Prostate gland (tissue), 2 donors: Measurements from ENCODE around the gene KIAA0232. TPM values are rescaled to one million over a fixed set of nuclear protein-coding genes. Genes with fewer than 3 reads are reported as not detected.

Experiments used
- DNase-seq: peaks from one replicate; pipeline ENCODE4 v3.0.0-alpha.2; 2019; ENCODE audit warnings: low spot score
- H3K27ac ChIP-seq, 2 donors: fragments of 200-600 bp; sonication (generic); 2 replicates each; pipeline ENCODE4 v1.5.1; 2017 to 2019
- H3K27me3 ChIP-seq: fragments of 200-600 bp; sonication (generic); replicated peaks from 2 replicates; pipeline ENCODE4 v1.5.1; 2019; ENCODE audit not compliant: insufficient read depth
- H3K36me3 ChIP-seq, 2 donors: fragments of 200-600 bp; sonication (generic); 1 replicate in 1 of 2; 2 replicates in 1 of 2; pipeline versions ENCODE4 v1.5.1 to v1.8.1; 2017 to 2019
- H3K4me1 ChIP-seq: fragments of 200-600 bp; sonication (generic); replicated peaks from 2 replicates; pipeline ENCODE4 v1.5.1; 2019
- H3K4me3 ChIP-seq, 2 donors: fragments of 200-600 bp; sonication (generic); 2 replicates each; pipeline ENCODE4 v1.5.1; 2017 to 2019
- H3K9me3 ChIP-seq: fragments of 200-600 bp; sonication (generic); 2 replicates; pipeline ENCODE4 v1.5.1; 2017
- POLR2A ChIP-seq: fragments of 450-650 bp; IDR thresholded peaks from one replicate; pipeline ENCODE4 v1.6.1; 2016; ENCODE audit warnings: antibody characterized with exemption, mild to moderate bottlenecking
- POLR2AphosphoS5 ChIP-seq: sonication (generic); formaldehyde crosslinking; IDR thresholded peaks from one replicate; pipeline ENCODE4 v1.6.1; 2017; ENCODE audit warnings: antibody characterized with exemption
- WGBS: methylation state at CpG from one replicate; pipeline ENCODE4 v1.1.5; 2018; 5-methylcytosine and 5-hydroxymethylcytosine counted together
- intact Hi-C: fragments of 100-400 bp; cut with DNase I; formaldehyde crosslinking; loops from one replicate; pipeline ENCODE4 v1.14.2; 2022
- total RNA-seq, 2 donors: library from RNA; depleted of rRNA; stranded (reverse); fragments of >200 nt; gene quantifications; one replicate each; pipeline ENCODE4 v1.1.0, GENCODE V29; 2016
- TF ChIP-seq, protein P1 (sequence below), 4 experiments: fragments of 200-600 bp in 2 of 4; fragments of 450-650 bp in 2 of 4; sonication (generic) in 2 of 4; IDR thresholded peaks; 1 replicate in 3 of 4; 2 replicates in 1 of 4; pipeline ENCODE4 v1.5.1; 2016 to 2019; ENCODE audit warnings: antibody characterized with exemption in 4 of 4, mild to moderate bottlenecking in 2 of 4, moderate library complexity in 2 of 4

Gene KIAA0232
- total RNA-seq, 2 donors from 2014 or later = 35.3 to 42.1 TPM

DNA sequence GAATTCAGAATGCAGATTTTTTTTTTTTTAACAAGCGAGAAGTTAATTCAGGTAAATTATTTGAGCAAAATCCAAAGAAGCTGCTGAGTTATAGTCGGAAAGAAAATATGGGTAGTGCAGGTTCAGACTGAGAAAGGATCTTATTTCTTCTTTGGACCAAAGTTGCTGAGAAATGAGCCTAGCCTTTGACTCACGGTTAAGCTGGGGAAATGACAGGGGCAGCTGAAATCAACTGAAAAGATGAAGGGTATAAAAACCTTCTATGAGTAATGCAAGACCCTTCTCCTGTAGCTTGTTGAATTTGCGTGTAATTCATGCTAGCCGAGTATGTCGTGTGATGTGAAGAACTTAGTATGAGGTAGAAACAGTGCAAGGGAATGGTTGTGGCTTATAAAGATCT is 63.0 kb downstream of the KIAA0232 start:
- H3K27ac ChIP-seq = no peak overlapping the region
- WGBS = 96% methylated on average over 6 of the region's 6 CpGs
- DNase-seq = no peak
- H3K27me3 ChIP-seq = no peaks in the 10 kb centered on the region
- intact Hi-C loops = no loop called here
- no peaks in the 10 kb centered on the region for H3K9me3 ChIP-seq
- TF ChIP-seq, protein P1, sequence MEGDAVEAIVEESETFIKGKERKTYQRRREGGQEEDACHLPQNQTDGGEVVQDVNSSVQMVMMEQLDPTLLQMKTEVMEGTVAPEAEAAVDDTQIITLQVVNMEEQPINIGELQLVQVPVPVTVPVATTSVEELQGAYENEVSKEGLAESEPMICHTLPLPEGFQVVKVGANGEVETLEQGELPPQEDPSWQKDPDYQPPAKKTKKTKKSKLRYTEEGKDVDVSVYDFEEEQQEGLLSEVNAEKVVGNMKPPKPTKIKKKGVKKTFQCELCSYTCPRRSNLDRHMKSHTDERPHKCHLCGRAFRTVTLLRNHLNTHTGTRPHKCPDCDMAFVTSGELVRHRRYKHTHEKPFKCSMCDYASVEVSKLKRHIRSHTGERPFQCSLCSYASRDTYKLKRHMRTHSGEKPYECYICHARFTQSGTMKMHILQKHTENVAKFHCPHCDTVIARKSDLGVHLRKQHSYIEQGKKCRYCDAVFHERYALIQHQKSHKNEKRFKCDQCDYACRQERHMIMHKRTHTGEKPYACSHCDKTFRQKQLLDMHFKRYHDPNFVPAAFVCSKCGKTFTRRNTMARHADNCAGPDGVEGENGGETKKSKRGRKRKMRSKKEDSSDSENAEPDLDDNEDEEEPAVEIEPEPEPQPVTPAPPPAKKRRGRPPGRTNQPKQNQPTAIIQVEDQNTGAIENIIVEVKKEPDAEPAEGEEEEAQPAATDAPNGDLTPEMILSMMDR (IDR thresholded peaks at IDR 0.05) = no peak
- TF ChIP-seq POLR2AphosphoS5 (no peak), POLR2A (no peak)
- H3K36me3 ChIP-seq = no peaks in the 10 kb centered on the region
- H3K4me3 ChIP-seq = no peak overlapping the region
- H3K4me1 ChIP-seq = no peaks in the 10 kb centered on the region

DNA sequence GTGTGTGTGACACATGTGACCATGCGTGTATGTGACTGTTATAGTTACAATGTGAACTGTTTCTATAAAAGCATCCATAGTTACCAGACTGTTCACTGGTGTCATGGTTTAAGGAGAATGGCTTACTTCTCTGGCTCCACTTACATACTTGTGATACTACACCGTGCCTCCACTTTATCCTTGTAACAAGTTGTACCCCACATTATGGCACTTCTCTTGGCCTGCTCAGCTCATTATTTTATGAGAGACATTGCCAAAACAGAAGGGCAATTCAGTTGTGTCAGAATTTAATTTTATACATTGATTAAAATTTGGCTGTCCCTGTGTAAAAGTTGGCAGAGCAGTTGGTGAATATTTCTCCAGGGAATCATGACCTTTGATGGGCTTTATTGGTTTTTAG is 64.7 kb downstream of the KIAA0232 start:
- Histone ChIP-seq H3K27ac (no peak overlapping the region), H3K4me3 (no peak overlapping the region), H3K9me3 (no peaks in the 10 kb centered on the region), H3K4me1 (no peaks in the 10 kb centered on the region), H3K27me3 (no peaks in the 10 kb centered on the region), H3K36me3 (no peaks in the 10 kb centered on the region)
- WGBS = 43% methylated on average over 2 of the region's 2 CpGs
- TF ChIP-seq POLR2AphosphoS5 = no peak
- no peak for TF ChIP-seq POLR2A
- TF ChIP-seq, protein P1 (IDR thresholded peaks at IDR 0.05) = no peak
- DNase-seq = no peak
- intact Hi-C loops = no loop called here

DNA sequence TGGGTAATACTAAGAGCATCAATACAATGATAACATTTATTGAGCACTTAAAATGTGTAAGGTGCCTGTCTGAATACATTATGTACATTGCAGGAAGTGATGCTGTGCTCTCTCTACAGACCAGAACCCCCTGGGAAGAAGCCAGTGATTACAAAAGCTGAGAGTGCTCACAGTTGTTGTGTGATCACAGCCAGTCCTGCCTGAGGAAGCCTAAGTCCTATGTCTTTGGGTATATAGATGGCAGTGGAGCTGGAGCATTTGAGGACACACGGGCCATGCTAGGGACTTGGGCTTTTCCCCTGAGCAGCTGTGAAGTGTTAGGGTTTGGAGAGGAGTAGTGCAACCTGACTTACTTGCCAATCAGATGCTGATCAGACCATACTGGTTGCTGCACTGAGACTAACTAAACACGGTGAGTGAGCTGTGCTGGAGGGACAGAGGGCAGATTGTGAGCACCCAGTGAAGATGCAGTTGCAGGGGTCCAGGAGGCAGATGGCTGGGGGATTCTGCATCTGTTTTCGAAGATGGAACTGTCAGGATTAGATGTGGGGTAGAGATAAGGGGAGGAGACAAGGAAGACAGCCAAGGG is 66.3 kb downstream of the KIAA0232 start:
- Histone ChIP-seq H3K4me1 (no peaks in the 10 kb centered on the region), H3K36me3 (peaks cover 0 to 5% of the 10 kb centered on the region in 2 donors), H3K27ac (no peak overlapping the region), H3K27me3 (no peaks in the 10 kb centered on the region), H3K9me3 (no peaks in the 10 kb centered on the region), H3K4me3 (no peak overlapping the region)
- TF ChIP-seq, protein P1 (IDR thresholded peaks at IDR 0.05) = no peak
- TF ChIP-seq POLR2A = no peak
- no peak for TF ChIP-seq POLR2AphosphoS5
- WGBS = 81% methylated on average over 3 of the region's 3 CpGs
- DNase-seq = no peak
- intact Hi-C loops = no loop called here

- intact Hi-C loops = no loop called here
- no peaks in the 10 kb centered on the region for H3K9me3 ChIP-seq
- WGBS = 98% methylated on average over 4 of the region's 4 CpGs
- H3K4me3 ChIP-seq = no peak overlapping the region
- peaks cover 0 to 5% of the 10 kb centered on the region in 2 donors for H3K36me3 ChIP-seq
- H3K4me1 ChIP-seq = no peaks in the 10 kb centered on the region
- no peaks in the 10 kb centered on the region for H3K27me3 ChIP-seq
- no peak overlapping the region for H3K27ac ChIP-seq
- no peak for TF ChIP-seq POLR2A
- no peak for TF ChIP-seq POLR2AphosphoS5
- TF ChIP-seq, protein P1 (IDR thresholded peaks at IDR 0.05) = no peak
- no peak for DNase-seq
Measured at GRCh38 chr4:6849691-6850090, 67.2 kb downstream of the KIAA0232 start.

DNA sequence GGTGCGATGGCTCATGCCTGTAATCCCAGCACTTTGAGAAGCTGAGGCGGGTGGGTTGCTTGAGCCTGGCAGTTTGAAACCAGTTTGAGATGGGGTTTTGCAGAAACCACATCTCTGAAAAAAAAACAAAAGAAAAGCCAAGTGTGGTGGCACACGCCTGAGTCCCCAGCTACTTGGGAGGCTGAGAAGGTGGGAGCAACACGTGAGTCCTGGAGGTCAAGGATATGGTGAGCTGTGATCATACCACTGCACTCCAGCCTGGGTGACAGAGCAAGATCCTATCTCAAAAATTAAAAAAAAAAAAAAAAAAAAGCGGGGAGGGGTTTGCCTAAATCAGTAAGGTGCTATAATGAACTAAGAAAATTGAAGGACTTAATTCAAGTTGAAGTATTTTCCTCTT is 68.9 kb downstream of the KIAA0232 start:
- intact Hi-C loops = no loop called here
- TF ChIP-seq POLR2AphosphoS5 = no peak
- TF ChIP-seq POLR2A = no peak
- TF ChIP-seq, protein P1 (IDR thresholded peaks at IDR 0.05) = no peak
- Histone ChIP-seq H3K4me1 (no peaks in the 10 kb centered on the region), H3K36me3 (peaks cover 0 to 5% of the 10 kb centered on the region in 2 donors), H3K27me3 (no peaks in the 10 kb centered on the region), H3K27ac (no peak overlapping the region), H3K4me3 (no peak overlapping the region), H3K9me3 (no peaks in the 10 kb centered on the region)
- 95% methylated on average over 5 of the region's 5 CpGs for WGBS
- no peak for DNase-seq
